ENCODE measurements around the gene RNF10. TPM values are rescaled to one million over a fixed set of nuclear protein-coding genes. Genes with fewer than 3 reads are reported as not detected.
A peak's percentile ranks its signal among the peaks of the same experiment; 100 is the strongest.

RNF10 gene
- total RNA-seq, 1 experiment from 2014 or later: 177 TPM

GRCh38 chr12:120583478-120584030 is 49.4 kb downstream of the RNF10 start:
- peaks cover 5% of the 10 kb centered on the region; the same call in 1 of the 2 replicates for H3K36me3 ChIP-seq (ENCODE audit: control insufficient read depth, insufficient read depth, low read length)
- POLR2A ChIA-PET: no interaction called here
- intact Hi-C loops (cut with micrococcal nuclease; ENCODE audit: unreplicated experiment) (loop anchor here (2.0 to 5.0 kb wide), 3 partner anchors 63 to 389 kb away; no protein-coding TSS in a partner anchor), in situ Hi-C loops (cut with HindIII; ENCODE audit: low pct_unique_long_range_greater_than_20kb, low sequenced_read_pairs) (no loop called here)
- CTCF ChIA-PET: interaction anchor here (1.0 to 3.3 kb wide), 2 partner anchors 19 to 66 kb away, joined by 6 to 23 read pairs; no protein-coding TSS in a partner anchor
- peak; percentile 37; the same call in 1 of the 2 replicates for ATAC-seq
- no peaks in the 10 kb centered on the region for H3K9me3 ChIP-seq (ENCODE audit: control insufficient read depth, insufficient read depth, low read depth, low read length)
- DNase-seq (ENCODE audit: low read depth, low spot score): peak; percentile 20
- TF ChIP-seq SIN3A (IDR thresholded peaks at IDR 0.05; ENCODE audit: borderline replicate concordance, insufficient read depth, low read depth, low read length): no peak
- TF ChIP-seq, protein P1, sequence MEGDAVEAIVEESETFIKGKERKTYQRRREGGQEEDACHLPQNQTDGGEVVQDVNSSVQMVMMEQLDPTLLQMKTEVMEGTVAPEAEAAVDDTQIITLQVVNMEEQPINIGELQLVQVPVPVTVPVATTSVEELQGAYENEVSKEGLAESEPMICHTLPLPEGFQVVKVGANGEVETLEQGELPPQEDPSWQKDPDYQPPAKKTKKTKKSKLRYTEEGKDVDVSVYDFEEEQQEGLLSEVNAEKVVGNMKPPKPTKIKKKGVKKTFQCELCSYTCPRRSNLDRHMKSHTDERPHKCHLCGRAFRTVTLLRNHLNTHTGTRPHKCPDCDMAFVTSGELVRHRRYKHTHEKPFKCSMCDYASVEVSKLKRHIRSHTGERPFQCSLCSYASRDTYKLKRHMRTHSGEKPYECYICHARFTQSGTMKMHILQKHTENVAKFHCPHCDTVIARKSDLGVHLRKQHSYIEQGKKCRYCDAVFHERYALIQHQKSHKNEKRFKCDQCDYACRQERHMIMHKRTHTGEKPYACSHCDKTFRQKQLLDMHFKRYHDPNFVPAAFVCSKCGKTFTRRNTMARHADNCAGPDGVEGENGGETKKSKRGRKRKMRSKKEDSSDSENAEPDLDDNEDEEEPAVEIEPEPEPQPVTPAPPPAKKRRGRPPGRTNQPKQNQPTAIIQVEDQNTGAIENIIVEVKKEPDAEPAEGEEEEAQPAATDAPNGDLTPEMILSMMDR (IDR thresholded peaks at IDR 0.05): peak; percentile 98
- no peaks in the 10 kb centered on the region for H3K27me3 ChIP-seq (ENCODE audit: control insufficient read depth, insufficient read depth, low read length)
- no TSS peak for BruUV-seq (replicated peaks)
- peaks cover 14% of the 10 kb centered on the region; the same call in 1 of the 2 replicates for H3K4me1 ChIP-seq (ENCODE audit: control insufficient read depth, insufficient read depth, low read length)
- H3K27ac ChIP-seq (ENCODE audit: low read length): no peak overlapping the region
- H3K4me3 ChIP-seq (ENCODE audit: low read depth in 2 of 2, low read length in 2 of 2): peak overlapping the region in 1 of 2 experiments; percentile 37; a peak in 2 of 4 replicates

GRCh38 chr12:120584343-120585149 is 50.4 kb downstream of the RNF10 start:
- TF ChIP-seq, protein P2, sequence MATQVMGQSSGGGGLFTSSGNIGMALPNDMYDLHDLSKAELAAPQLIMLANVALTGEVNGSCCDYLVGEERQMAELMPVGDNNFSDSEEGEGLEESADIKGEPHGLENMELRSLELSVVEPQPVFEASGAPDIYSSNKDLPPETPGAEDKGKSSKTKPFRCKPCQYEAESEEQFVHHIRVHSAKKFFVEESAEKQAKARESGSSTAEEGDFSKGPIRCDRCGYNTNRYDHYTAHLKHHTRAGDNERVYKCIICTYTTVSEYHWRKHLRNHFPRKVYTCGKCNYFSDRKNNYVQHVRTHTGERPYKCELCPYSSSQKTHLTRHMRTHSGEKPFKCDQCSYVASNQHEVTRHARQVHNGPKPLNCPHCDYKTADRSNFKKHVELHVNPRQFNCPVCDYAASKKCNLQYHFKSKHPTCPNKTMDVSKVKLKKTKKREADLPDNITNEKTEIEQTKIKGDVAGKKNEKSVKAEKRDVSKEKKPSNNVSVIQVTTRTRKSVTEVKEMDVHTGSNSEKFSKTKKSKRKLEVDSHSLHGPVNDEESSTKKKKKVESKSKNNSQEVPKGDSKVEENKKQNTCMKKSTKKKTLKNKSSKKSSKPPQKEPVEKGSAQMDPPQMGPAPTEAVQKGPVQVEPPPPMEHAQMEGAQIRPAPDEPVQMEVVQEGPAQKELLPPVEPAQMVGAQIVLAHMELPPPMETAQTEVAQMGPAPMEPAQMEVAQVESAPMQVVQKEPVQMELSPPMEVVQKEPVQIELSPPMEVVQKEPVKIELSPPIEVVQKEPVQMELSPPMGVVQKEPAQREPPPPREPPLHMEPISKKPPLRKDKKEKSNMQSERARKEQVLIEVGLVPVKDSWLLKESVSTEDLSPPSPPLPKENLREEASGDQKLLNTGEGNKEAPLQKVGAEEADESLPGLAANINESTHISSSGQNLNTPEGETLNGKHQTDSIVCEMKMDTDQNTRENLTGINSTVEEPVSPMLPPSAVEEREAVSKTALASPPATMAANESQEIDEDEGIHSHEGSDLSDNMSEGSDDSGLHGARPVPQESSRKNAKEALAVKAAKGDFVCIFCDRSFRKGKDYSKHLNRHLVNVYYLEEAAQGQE (IDR thresholded peaks at IDR 0.05; ENCODE audit: insufficient read depth in 1 of 2, low read depth in 2 of 2, low read length in 1 of 2): no peak
- H3K4me1 ChIP-seq (ENCODE audit: control insufficient read depth, insufficient read depth, low read length): peaks cover 14% of the 10 kb centered on the region; the same call in 1 of the 2 replicates
- intact Hi-C loops (cut with micrococcal nuclease; ENCODE audit: unreplicated experiment) (loop anchor here (5.0 kb wide), 1 partner anchor 388 kb away; no protein-coding TSS in a partner anchor), in situ Hi-C loops (cut with HindIII; ENCODE audit: low pct_unique_long_range_greater_than_20kb, low sequenced_read_pairs) (no loop called here)
- CTCF ChIA-PET: interaction anchor here (0.7 kb wide), 2 partner anchors 45 to 62 kb away, joined by 4 to 5 read pairs; no protein-coding TSS in a partner anchor
- peak overlapping the region; percentile 37 to 40 for H3K4me3 ChIP-seq (ENCODE audit: low read depth in 2 of 2, low read length in 2 of 2)
- BruUV-seq (replicated peaks): no TSS peak
- no peak overlapping the region for H3K27ac ChIP-seq (ENCODE audit: low read length)
- H3K27me3 ChIP-seq (ENCODE audit: control insufficient read depth, insufficient read depth, low read length): no peaks in the 10 kb centered on the region
- POLR2A ChIA-PET: no interaction called here
- ATAC-seq (peak; percentile 44), DNase-seq (ENCODE audit: low read depth, low spot score) (no peak)
- peaks cover 5% of the 10 kb centered on the region; the same call in 1 of the 2 replicates for H3K36me3 ChIP-seq (ENCODE audit: control insufficient read depth, insufficient read depth, low read length)
- no peaks in the 10 kb centered on the region for H3K9me3 ChIP-seq (ENCODE audit: control insufficient read depth, insufficient read depth, low read depth, low read length)

DNA sequence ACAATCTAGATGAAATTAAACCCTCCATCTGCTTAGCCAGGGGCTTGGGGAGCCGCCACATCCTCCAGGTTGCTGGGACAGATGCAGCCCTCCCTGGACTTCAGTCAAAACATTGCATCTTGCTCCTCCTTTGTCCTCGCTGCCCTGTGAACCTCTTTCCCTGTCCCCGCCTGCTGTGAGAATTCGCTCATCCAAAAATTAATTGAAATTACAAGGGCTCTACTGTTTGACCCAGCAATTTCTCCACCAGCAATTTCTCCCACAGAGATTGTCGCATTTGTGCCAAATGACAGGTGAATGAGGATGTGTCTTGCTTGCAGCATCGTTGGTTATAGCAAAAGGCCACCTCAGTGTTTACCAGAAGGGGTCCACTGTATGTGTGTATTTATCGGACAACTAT is 52.0 kb downstream of the RNF10 start:
- Histone ChIP-seq H3K4me1 (ENCODE audit: control insufficient read depth, insufficient read depth, low read length) (peaks cover 10% of the 10 kb centered on the region; the same call in 1 of the 2 replicates), H3K4me3 (ENCODE audit: low read depth in 2 of 2, low read length in 2 of 2) (no peak overlapping the region), H3K9me3 (ENCODE audit: control insufficient read depth, insufficient read depth, low read depth, low read length) (no peaks in the 10 kb centered on the region), H3K27me3 (ENCODE audit: control insufficient read depth, insufficient read depth, low read length) (no peaks in the 10 kb centered on the region), H3K36me3 (ENCODE audit: control insufficient read depth, insufficient read depth, low read length) (no peaks in the 10 kb centered on the region; the same call in 1 of the 2 replicates), H3K27ac (ENCODE audit: low read length) (no peak overlapping the region)
- in situ Hi-C loops (cut with HindIII; ENCODE audit: low pct_unique_long_range_greater_than_20kb, low sequenced_read_pairs) (no loop called here), intact Hi-C loops (cut with micrococcal nuclease; ENCODE audit: unreplicated experiment) (no loop called here)
- no peak for DNase-seq (ENCODE audit: low read depth, low spot score)
- ATAC-seq: no peak
- no peak for TF ChIP-seq SIN3A (IDR thresholded peaks at IDR 0.05; ENCODE audit: borderline replicate concordance, insufficient read depth, low read depth, low read length)
- TF ChIP-seq, protein P2 (IDR thresholded peaks at IDR 0.05; ENCODE audit: insufficient read depth in 1 of 2, low read depth in 2 of 2, low read length in 1 of 2): no peak
- TF ChIP-seq TCF7L2 (IDR thresholded peaks at IDR 0.05; ENCODE audit: low read depth, low read length): no peak
- no peak for TF ChIP-seq POLR2AphosphoS5 (IDR thresholded peaks at IDR 0.05; ENCODE audit: low read depth, low read length)
- TF ChIP-seq, protein P1 (IDR thresholded peaks at IDR 0.05): no peak
- ChIA-PET POLR2A (no interaction called here), CTCF (no interaction called here)
- no TSS peak for BruUV-seq (replicated peaks)

Data from Panc1 (cell line).